Measurements from ENCODE around the gene CNIH3. TPM values are rescaled to one million over a fixed set of nuclear protein-coding genes. Genes with fewer than 3 reads are reported as not detected.

Gene CNIH3
- total and polyA plus RNA-seq, 9 donors: 3.8 to 11.8 (median 8.3) TPM

GRCh38 chr1:224619209-224619608, 3.1 kb downstream of the CNIH3 start:
- Histone ChIP-seq H3K9me3 (peaks cover 0 to 3% of the 10 kb centered on the region in 2 donors), H3K27me3 (no peaks in the 10 kb centered on the region), H3K4me3 (no peak overlapping the region), H3K4me1 (ENCODE audit: insufficient read depth) (peaks cover 9% of the 10 kb centered on the region), H3K36me3 (no peaks in the 10 kb centered on the region), H3K27ac (no peak overlapping the region)
- no peak for DNase-seq
- 73 to 83% (median 81%) methylated on average over 4 of the region's 4 CpGs for WGBS, 3 donors
- no peak for TF ChIP-seq POLR2A (IDR thresholded peaks at IDR 0.05)
- no peak for TF ChIP-seq CTCF (IDR thresholded peaks at IDR 0.05)
- TF ChIP-seq EP300 (IDR thresholded peaks at IDR 0.05): no peak
- intact Hi-C loops (cut with DNase I): no loop called here

- TF ChIP-seq CTCF (IDR thresholded peaks at IDR 0.05) (no peak), EP300 (IDR thresholded peaks at IDR 0.05) (no peak), POLR2A (IDR thresholded peaks at IDR 0.05) (no peak)
- no peaks in the 10 kb centered on the region for H3K27me3 ChIP-seq
- intact Hi-C loops (cut with DNase I): no loop called here
- 69 to 91% (median 70%) methylated on average over 2 of the region's 2 CpGs for WGBS, 3 donors
- H3K4me3 ChIP-seq: no peak overlapping the region
- no peaks in the 10 kb centered on the region for H3K36me3 ChIP-seq
- H3K27ac ChIP-seq: no peak overlapping the region
- no peak for DNase-seq
- H3K4me1 ChIP-seq (ENCODE audit: insufficient read depth): peaks cover 9% of the 10 kb centered on the region
- peaks cover 0 to 3% of the 10 kb centered on the region in 2 donors for H3K9me3 ChIP-seq
Observed at GRCh38 chr1:224620105-224620504, 4.0 kb downstream of the CNIH3 start.

- intact Hi-C loops (cut with DNase I): no loop called here
- Histone ChIP-seq H3K36me3 (no peaks in the 10 kb centered on the region), H3K27ac (no peak overlapping the region), H3K4me1 (ENCODE audit: insufficient read depth) (no peaks in the 10 kb centered on the region), H3K9me3 (peaks cover 0 to 3% of the 10 kb centered on the region in 2 donors), H3K27me3 (no peaks in the 10 kb centered on the region), H3K4me3 (no peak overlapping the region)
- no peak for TF ChIP-seq POLR2A (IDR thresholded peaks at IDR 0.05)
- DNase-seq: no peak
- 80 to 85% (median 82%) methylated on average over 7 of the region's 7 CpGs for WGBS, 3 donors
Observed at GRCh38 chr1:224621813-224622682, 5.9 kb downstream of the CNIH3 start.

- Histone ChIP-seq H3K4me1 (ENCODE audit: insufficient read depth) (no peaks in the 10 kb centered on the region), H3K27ac (no peak overlapping the region), H3K36me3 (no peaks in the 10 kb centered on the region), H3K27me3 (no peaks in the 10 kb centered on the region), H3K9me3 (peaks cover 0 to 3% of the 10 kb centered on the region in 2 donors), H3K4me3 (no peak overlapping the region)
- no peak for DNase-seq
- 96 to 100% (median 100%) methylated on average over 2 of the region's 2 CpGs for WGBS, 3 donors
- TF ChIP-seq POLR2A (IDR thresholded peaks at IDR 0.05): no peak
- no peak for TF ChIP-seq EP300 (IDR thresholded peaks at IDR 0.05)
- intact Hi-C loops (cut with DNase I): no loop called here
Observed at GRCh38 chr1:224622831-224623230, 6.7 kb downstream of the CNIH3 start.

- no peaks in the 10 kb centered on the region for H3K4me1 ChIP-seq (ENCODE audit: insufficient read depth)
- no peak for DNase-seq
- H3K9me3 ChIP-seq: peaks cover 0 to 3% of the 10 kb centered on the region in 2 donors
- no peaks in the 10 kb centered on the region for H3K36me3 ChIP-seq
- no peak overlapping the region for H3K4me3 ChIP-seq
- intact Hi-C loops (cut with DNase I): no loop called here
- WGBS, 3 donors: 83 to 87% (median 85%) methylated on average over 5 of the region's 5 CpGs
- H3K27ac ChIP-seq: no peak overlapping the region
- TF ChIP-seq POLR2A (IDR thresholded peaks at IDR 0.05): no peak
- TF ChIP-seq EP300 (IDR thresholded peaks at IDR 0.05): no peak
- TF ChIP-seq CTCF (IDR thresholded peaks at IDR 0.05): no peak
- H3K27me3 ChIP-seq: no peaks in the 10 kb centered on the region
Observed at GRCh38 chr1:224623310-224623714, 7.2 kb downstream of the CNIH3 start.

All from ovary (tissue), 9 donors.